ENCODE data around the gene THSD4.

Gene THSD4

GRCh38 chr15:71674354-71674753 is 559.1 kb downstream of the THSD4 start:
- Histone ChIP-seq H3K9ac (ENCODE audit: insufficient read length) (no peak overlapping the region), H3K9me3 (ENCODE audit: low read depth, low read length) (no peaks in the 10 kb centered on the region), H3K4me3 (no peak overlapping the region), H3K27ac (no peak overlapping the region), H3K36me3 (ENCODE audit: insufficient read depth, low read length) (no peaks in the 10 kb centered on the region)
- TF ChIP-seq POLR2AphosphoS5 (IDR thresholded peaks at IDR 0.05; ENCODE audit: borderline replicate concordance, low read depth, low read length) = no peak
- no peak for TF ChIP-seq EZH2 (IDR thresholded peaks at IDR 0.05)
- no peak for TF ChIP-seq FOXP2 (optimal IDR thresholded peaks at IDR 0.05; ENCODE audit: control extremely low read depth, extremely low read length, insufficient read depth)
- DNase-seq (ENCODE audit: low read depth, low spot score) = no peak

DNA sequence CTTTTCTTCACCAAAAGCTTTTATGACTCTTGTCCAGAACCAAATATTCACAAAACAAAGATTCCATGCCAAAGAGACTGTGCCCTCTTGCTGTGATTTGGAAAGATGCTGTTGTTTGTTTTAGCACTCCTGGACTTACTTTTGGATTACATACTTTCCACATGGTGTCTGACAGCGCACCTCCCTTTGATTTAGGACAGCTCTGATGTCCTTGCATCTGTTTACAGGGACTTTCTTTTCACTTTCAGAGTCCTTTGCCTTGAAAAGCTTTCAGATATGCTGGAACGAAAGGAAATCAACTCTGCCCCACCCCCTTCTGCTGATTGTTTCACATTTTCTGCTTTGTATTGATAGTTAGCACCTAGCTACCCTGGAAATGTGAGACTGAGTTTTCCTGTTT is 562.1 kb downstream of the THSD4 start:
- Histone ChIP-seq H3K4me3 (no peak overlapping the region), H3K27ac (no peak overlapping the region), H3K9me3 (ENCODE audit: low read depth, low read length) (no peaks in the 10 kb centered on the region), H3K9ac (ENCODE audit: insufficient read length) (no peak overlapping the region), H3K36me3 (ENCODE audit: insufficient read depth, low read length) (no peaks in the 10 kb centered on the region)
- TF ChIP-seq EZH2 (IDR thresholded peaks at IDR 0.05) = no peak
- TF ChIP-seq POLR2AphosphoS5 (IDR thresholded peaks at IDR 0.05; ENCODE audit: borderline replicate concordance, low read depth, low read length) = no peak
- no peak for TF ChIP-seq FOXP2 (optimal IDR thresholded peaks at IDR 0.05; ENCODE audit: control extremely low read depth, extremely low read length, insufficient read depth)
- DNase-seq (ENCODE audit: low read depth, low spot score) = no peak

- Histone ChIP-seq H3K27ac (no peak overlapping the region), H3K36me3 (ENCODE audit: insufficient read depth, low read length) (no peaks in the 10 kb centered on the region), H3K9ac (ENCODE audit: insufficient read length) (no peak overlapping the region), H3K9me3 (ENCODE audit: low read depth, low read length) (no peaks in the 10 kb centered on the region), H3K4me3 (no peak overlapping the region)
- TF ChIP-seq FOXP2 (optimal IDR thresholded peaks at IDR 0.05; ENCODE audit: control extremely low read depth, extremely low read length, insufficient read depth) (no peak), POLR2AphosphoS5 (IDR thresholded peaks at IDR 0.05; ENCODE audit: borderline replicate concordance, low read depth, low read length) (no peak), EZH2 (IDR thresholded peaks at IDR 0.05) (no peak)
- DNase-seq (ENCODE audit: low read depth, low spot score) = no peak
Measured at GRCh38 chr15:71677766-71678165, 562.5 kb downstream of the THSD4 start.

DNA sequence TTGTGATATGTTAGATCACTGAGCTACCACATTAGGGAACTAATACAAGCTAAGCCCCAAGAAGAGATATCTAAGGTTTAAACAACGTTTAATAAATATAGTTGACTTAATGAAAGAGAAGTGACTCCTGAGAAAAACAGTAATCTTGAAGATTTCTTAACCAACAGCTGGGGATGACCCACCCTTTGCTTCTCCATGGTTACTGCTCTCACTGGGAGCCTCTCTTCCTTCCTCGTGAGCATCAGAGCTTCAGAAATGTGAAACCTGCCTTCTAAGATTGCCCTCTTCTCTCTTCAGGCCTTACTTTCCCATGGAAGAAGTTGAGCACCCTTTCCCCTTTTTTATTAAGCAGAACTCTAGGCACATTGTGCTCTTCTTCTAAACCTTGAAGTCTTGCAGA is 562.9 kb downstream of the THSD4 start:
- DNase-seq (ENCODE audit: low read depth, low spot score) = no peak
- no peak for TF ChIP-seq POLR2AphosphoS5 (IDR thresholded peaks at IDR 0.05; ENCODE audit: borderline replicate concordance, low read depth, low read length)
- no peak for TF ChIP-seq EZH2 (IDR thresholded peaks at IDR 0.05)
- no peak for TF ChIP-seq FOXP2 (optimal IDR thresholded peaks at IDR 0.05; ENCODE audit: control extremely low read depth, extremely low read length, insufficient read depth)
- Histone ChIP-seq H3K9me3 (ENCODE audit: low read depth, low read length) (no peaks in the 10 kb centered on the region), H3K36me3 (ENCODE audit: insufficient read depth, low read length) (no peaks in the 10 kb centered on the region), H3K27ac (no peak overlapping the region), H3K4me3 (no peak overlapping the region), H3K9ac (ENCODE audit: insufficient read length) (no peak overlapping the region)

DNA sequence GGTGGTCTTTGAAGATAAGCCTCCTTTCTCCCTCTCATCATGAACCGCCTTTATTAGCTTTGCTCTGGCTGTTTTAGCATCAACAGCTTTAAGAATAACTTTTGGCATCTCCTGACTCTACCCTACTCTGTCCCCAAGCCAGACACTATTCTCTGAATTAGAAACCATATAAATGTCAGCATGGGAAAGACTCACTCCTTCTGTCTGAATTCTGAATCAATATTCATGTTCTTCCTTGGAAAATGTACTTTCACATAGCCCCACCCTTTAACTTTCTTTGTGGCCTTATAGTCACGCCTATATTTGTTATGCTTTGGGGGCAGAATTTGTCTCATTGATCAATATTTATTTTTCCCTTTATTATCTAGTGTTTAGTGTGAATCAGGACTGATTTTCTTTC is 563.3 kb downstream of the THSD4 start:
- no peak overlapping the region for H3K4me3 ChIP-seq

GRCh38 chr15:71679223-71679792 is 564.0 kb downstream of the THSD4 start:
- Histone ChIP-seq H3K4me3 (no peak overlapping the region), H3K9me3 (ENCODE audit: low read depth, low read length) (no peaks in the 10 kb centered on the region), H3K9ac (ENCODE audit: insufficient read length) (no peak overlapping the region), H3K36me3 (ENCODE audit: insufficient read depth, low read length) (no peaks in the 10 kb centered on the region), H3K27ac (no peak overlapping the region)
- no peak for DNase-seq (ENCODE audit: low read depth, low spot score)
- TF ChIP-seq EZH2 (IDR thresholded peaks at IDR 0.05) = no peak

More for the DNA sequence above, 563.3 kb downstream of the THSD4 start:
- TF ChIP-seq EZH2 (IDR thresholded peaks at IDR 0.05) (no peak), POLR2AphosphoS5 (IDR thresholded peaks at IDR 0.05; ENCODE audit: borderline replicate concordance, low read depth, low read length) (no peak), FOXP2 (optimal IDR thresholded peaks at IDR 0.05; ENCODE audit: control extremely low read depth, extremely low read length, insufficient read depth) (no peak)
- Histone ChIP-seq H3K27ac (no peak overlapping the region), H3K9ac (ENCODE audit: insufficient read length) (no peak overlapping the region), H3K9me3 (ENCODE audit: low read depth, low read length) (no peaks in the 10 kb centered on the region), H3K36me3 (ENCODE audit: insufficient read depth, low read length) (no peaks in the 10 kb centered on the region)
- no peak for DNase-seq (ENCODE audit: low read depth, low spot score)

- no peak for DNase-seq (ENCODE audit: low read depth, low spot score)
- H3K9ac ChIP-seq (ENCODE audit: insufficient read length) = no peak overlapping the region
- TF ChIP-seq POLR2AphosphoS5 (IDR thresholded peaks at IDR 0.05; ENCODE audit: borderline replicate concordance, low read depth, low read length) (no peak), EZH2 (IDR thresholded peaks at IDR 0.05) (no peak), FOXP2 (optimal IDR thresholded peaks at IDR 0.05; ENCODE audit: control extremely low read depth, extremely low read length, insufficient read depth) (no peak)
Measured at GRCh38 chr15:71679793-71680353, 564.6 kb downstream of the THSD4 start.

DNA sequence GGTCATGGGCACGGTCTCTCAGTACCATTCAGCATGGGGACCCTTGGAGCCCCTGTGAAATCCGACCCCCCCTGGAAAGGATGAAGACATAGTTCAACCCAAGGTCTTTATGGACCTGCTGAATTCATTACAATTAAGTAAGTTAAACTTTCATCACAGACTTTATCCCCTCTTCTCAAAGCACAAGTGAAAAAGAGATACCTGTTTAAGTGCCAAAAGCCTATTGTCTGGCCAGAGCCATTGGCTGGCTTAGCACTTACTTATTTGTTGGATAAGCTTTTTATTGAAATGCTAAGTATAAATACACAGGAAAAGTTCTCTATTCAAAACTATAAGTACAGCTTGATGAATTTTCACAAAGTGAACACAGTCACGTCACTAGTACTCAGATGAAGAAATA is 566.7 kb downstream of the THSD4 start:
- Histone ChIP-seq H3K9me3 (ENCODE audit: low read depth, low read length) (no peaks in the 10 kb centered on the region), H3K9ac (ENCODE audit: insufficient read length) (no peak overlapping the region), H3K27ac (no peak overlapping the region), H3K4me3 (no peak overlapping the region), H3K36me3 (ENCODE audit: insufficient read depth, low read length) (no peaks in the 10 kb centered on the region)
- DNase-seq (ENCODE audit: low read depth, low spot score) = no peak
- TF ChIP-seq POLR2AphosphoS5 (IDR thresholded peaks at IDR 0.05; ENCODE audit: borderline replicate concordance, low read depth, low read length) (no peak), EZH2 (IDR thresholded peaks at IDR 0.05) (no peak), FOXP2 (optimal IDR thresholded peaks at IDR 0.05; ENCODE audit: control extremely low read depth, extremely low read length, insufficient read depth) (no peak)

More at GRCh38 chr15:71679793-71680353, 564.6 kb downstream of the THSD4 start:
- Histone ChIP-seq H3K27ac (no peak overlapping the region), H3K4me3 (no peak overlapping the region), H3K9me3 (ENCODE audit: low read depth, low read length) (no peaks in the 10 kb centered on the region), H3K36me3 (ENCODE audit: insufficient read depth, low read length) (no peaks in the 10 kb centered on the region)

Measured in SK-N-MC (cell line).